ENCODE data around the gene TMEM131. TPM values are rescaled to one million over a fixed set of nuclear protein-coding genes. Genes with fewer than 3 reads are reported as not detected.

TMEM131 gene
- total RNA-seq, 1 experiment from 2014 or later, result 29.2 TPM

DNA sequence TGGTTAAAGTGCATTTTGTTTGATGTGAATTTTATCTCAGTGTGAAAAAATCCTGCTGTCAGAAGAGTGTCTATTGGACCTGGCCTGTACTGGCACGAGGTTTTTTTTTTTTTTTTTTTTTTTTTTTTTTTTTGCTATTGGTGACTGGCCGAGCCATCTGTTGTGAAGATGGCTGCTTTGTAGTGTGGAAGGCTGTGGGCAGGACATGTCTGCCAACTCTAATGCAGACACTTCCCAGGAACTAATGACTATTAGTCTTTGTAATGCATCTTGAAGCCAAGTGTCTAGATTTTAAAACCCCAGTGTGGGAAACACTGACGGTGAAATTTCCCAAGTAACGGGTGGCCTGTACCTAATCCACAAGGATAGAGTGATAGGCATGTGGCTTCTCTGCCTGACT is 248.0 kb downstream of the TMEM131 start:
- Mint-ChIP-seq H3K9me3 (ENCODE audit: low read depth, unreplicated experiment) (no peaks in the 10 kb centered on the region), H3K4me3 (ENCODE audit: low read depth, unreplicated experiment) (no peak overlapping the region), H3K36me3 (ENCODE audit: insufficient read depth, unreplicated experiment) (no peaks in the 10 kb centered on the region), H3K4me1 (ENCODE audit: low read depth, unreplicated experiment) (no peaks in the 10 kb centered on the region), H3K27me3 (ENCODE audit: unreplicated experiment) (no peaks in the 10 kb centered on the region), H3K27ac (ENCODE audit: unreplicated experiment) (no peak overlapping the region)
- no peak for DNase-seq
- CTCF ChIA-PET, result no interaction called here
- no TSS peak for BruUV-seq (replicated peaks)
- intact Hi-C loops (cut with micrococcal nuclease; ENCODE audit: unreplicated experiment), result no loop called here
- TF ChIP-seq, protein P1, sequence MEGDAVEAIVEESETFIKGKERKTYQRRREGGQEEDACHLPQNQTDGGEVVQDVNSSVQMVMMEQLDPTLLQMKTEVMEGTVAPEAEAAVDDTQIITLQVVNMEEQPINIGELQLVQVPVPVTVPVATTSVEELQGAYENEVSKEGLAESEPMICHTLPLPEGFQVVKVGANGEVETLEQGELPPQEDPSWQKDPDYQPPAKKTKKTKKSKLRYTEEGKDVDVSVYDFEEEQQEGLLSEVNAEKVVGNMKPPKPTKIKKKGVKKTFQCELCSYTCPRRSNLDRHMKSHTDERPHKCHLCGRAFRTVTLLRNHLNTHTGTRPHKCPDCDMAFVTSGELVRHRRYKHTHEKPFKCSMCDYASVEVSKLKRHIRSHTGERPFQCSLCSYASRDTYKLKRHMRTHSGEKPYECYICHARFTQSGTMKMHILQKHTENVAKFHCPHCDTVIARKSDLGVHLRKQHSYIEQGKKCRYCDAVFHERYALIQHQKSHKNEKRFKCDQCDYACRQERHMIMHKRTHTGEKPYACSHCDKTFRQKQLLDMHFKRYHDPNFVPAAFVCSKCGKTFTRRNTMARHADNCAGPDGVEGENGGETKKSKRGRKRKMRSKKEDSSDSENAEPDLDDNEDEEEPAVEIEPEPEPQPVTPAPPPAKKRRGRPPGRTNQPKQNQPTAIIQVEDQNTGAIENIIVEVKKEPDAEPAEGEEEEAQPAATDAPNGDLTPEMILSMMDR (IDR thresholded peaks at IDR 0.05; ENCODE audit: unreplicated experiment), result no peak

DNA sequence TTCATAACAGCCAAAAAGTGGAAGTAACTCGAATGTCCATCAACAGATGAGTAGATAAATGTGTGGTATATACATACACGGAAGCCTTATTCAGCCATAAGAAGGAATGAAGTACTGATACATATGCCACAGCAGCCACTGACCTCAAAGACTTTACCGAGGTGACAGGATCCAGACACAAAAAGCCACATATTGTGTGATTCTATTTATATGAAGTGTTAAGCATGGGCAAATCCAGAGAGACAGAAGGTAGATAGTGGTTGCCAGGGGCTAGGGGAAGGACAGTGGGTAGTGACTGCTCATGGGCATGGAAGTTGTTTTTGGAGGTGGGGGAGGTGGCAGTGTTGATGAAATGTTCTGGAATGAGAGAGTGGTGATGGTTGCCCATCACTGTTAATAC is 248.5 kb downstream of the TMEM131 start:
- H3K4me1 Mint-ChIP-seq (ENCODE audit: low read depth, unreplicated experiment), result no peaks in the 10 kb centered on the region
- H3K27me3 Mint-ChIP-seq (ENCODE audit: unreplicated experiment), result no peaks in the 10 kb centered on the region
- TF ChIP-seq, protein P1 (IDR thresholded peaks at IDR 0.05; ENCODE audit: unreplicated experiment), result no peak
- no TSS peak for BruUV-seq (replicated peaks)
- CTCF ChIA-PET, result no interaction called here
- H3K4me3 Mint-ChIP-seq (ENCODE audit: low read depth, unreplicated experiment), result no peak overlapping the region
- H3K9me3 Mint-ChIP-seq (ENCODE audit: low read depth, unreplicated experiment), result no peaks in the 10 kb centered on the region
- intact Hi-C loops (cut with micrococcal nuclease; ENCODE audit: unreplicated experiment), result no loop called here
- DNase-seq, result no peak
- H3K36me3 Mint-ChIP-seq (ENCODE audit: insufficient read depth, unreplicated experiment), result no peaks in the 10 kb centered on the region
- no peak overlapping the region for H3K27ac Mint-ChIP-seq (ENCODE audit: unreplicated experiment)

DNA sequence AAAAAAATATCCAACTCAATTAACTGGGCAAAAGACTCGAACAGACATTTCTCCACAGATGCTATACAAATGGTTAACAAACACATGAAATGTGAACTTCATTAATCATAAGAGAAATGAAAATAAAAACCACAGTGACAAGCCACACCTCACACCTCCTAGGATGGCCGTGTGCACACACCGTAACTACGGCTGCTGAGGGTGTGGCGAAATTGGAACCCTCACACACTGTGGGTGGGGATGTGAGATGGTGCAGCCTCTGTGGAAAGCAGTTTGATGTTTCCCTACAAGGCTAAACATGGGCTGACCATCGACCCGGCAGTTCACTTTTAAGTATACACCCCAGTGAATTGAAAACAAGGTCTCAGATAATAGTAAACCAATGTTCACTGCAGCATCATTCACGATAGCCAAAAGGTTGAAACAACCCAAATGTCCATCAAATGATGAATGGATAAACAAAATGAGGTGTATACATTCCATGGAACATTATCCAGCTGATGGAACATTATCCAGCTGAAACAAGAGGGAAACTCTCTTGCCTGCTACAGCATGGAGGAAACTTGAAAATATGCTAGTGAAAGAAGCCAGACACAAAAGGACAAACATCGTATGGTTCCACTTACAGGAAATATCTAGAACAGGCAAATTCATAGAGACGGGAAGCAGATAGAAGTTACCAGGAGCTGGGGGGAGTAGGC is 250.1 kb downstream of the TMEM131 start:
- TF ChIP-seq, protein P1 (IDR thresholded peaks at IDR 0.05; ENCODE audit: unreplicated experiment), result no peak
- H3K27me3 Mint-ChIP-seq (ENCODE audit: unreplicated experiment), result no peaks in the 10 kb centered on the region
- H3K4me3 Mint-ChIP-seq (ENCODE audit: low read depth, unreplicated experiment), result no peak overlapping the region
- no TSS peak for BruUV-seq (replicated peaks)
- no peaks in the 10 kb centered on the region for H3K4me1 Mint-ChIP-seq (ENCODE audit: low read depth, unreplicated experiment)
- DNase-seq, result no peak
- no peaks in the 10 kb centered on the region for H3K9me3 Mint-ChIP-seq (ENCODE audit: low read depth, unreplicated experiment)
- intact Hi-C loops (cut with micrococcal nuclease; ENCODE audit: unreplicated experiment), result no loop called here
- H3K27ac Mint-ChIP-seq (ENCODE audit: unreplicated experiment), result no peak overlapping the region
- no peaks in the 10 kb centered on the region for H3K36me3 Mint-ChIP-seq (ENCODE audit: insufficient read depth, unreplicated experiment)
- CTCF ChIA-PET, result interaction anchor here (1.0 kb wide), 1 partner anchor 20 kb away, joined by 4 read pairs; no protein-coding TSS in a partner anchor

DNA sequence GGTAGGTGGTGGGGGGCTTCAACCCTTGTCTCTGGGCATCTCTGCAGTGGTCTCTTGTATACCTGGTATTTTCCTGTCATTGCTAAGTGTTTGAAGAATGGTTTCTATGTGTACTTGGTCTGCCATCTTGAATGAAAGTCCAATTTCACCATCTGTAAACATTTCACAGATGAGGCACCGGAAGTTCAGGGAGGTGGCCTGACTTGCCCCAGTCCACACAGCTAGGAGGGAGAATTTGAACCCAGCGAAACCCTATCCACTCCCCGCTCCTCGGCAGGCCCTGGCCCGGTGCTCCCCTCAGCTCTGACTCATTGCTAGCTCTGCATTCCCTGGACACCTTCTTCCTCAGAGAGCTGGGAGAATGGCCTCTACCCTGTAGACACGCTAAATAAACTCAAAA is 251.8 kb downstream of the TMEM131 start:
- intact Hi-C loops (cut with micrococcal nuclease; ENCODE audit: unreplicated experiment), result no loop called here
- CTCF ChIA-PET, result no interaction called here
- no peak for DNase-seq
- no peaks in the 10 kb centered on the region for H3K4me1 Mint-ChIP-seq (ENCODE audit: low read depth, unreplicated experiment)
- no peak overlapping the region for H3K27ac Mint-ChIP-seq (ENCODE audit: unreplicated experiment)
- no peaks in the 10 kb centered on the region for H3K36me3 Mint-ChIP-seq (ENCODE audit: insufficient read depth, unreplicated experiment)
- no peaks in the 10 kb centered on the region for H3K9me3 Mint-ChIP-seq (ENCODE audit: low read depth, unreplicated experiment)
- peaks cover 2% of the 10 kb centered on the region for H3K27me3 Mint-ChIP-seq (ENCODE audit: unreplicated experiment)
- TF ChIP-seq, protein P1 (IDR thresholded peaks at IDR 0.05; ENCODE audit: unreplicated experiment), result no peak
- no peak overlapping the region for H3K4me3 Mint-ChIP-seq (ENCODE audit: low read depth, unreplicated experiment)
- no TSS peak for BruUV-seq (replicated peaks)
